SK-N-SH (cell line): Measurements from ENCODE around the gene BEX4. TPM values are rescaled to one million over a fixed set of nuclear protein-coding genes. Genes with fewer than 3 reads are reported as not detected.
"Not testable (repeated sequence)": the region's sequence is repeated elsewhere in the genome, so short reads cannot be mapped to it uniquely, and the experiment has no call there.

Experiments used
- CTCF ChIA-PET: fragments of 300-600, 350-600 bp; formaldehyde crosslinking; extraction: SDS; loops from one replicate; lab custom pipeline; 2021; lab: Yijun Ruan, JAX
- POLR2A ChIA-PET: fragments of 350-600 bp; sonication (Branson Sonifier 250); formaldehyde crosslinking; extraction: SDS; loops from one replicate; lab custom pipeline; 2020; ENCODE audit warnings: antibody characterized with exemption, inconsistent platforms; lab: Yijun Ruan, JAX
- DNase-seq: peaks from one replicate; pipeline ENCODE4 v3.0.0; 2012
- H2AFZ ChIP-seq: fragments of 200-600 bp; sonication (generic); 2 replicates; pipeline ENCODE4 v1.8.1; 2016; ENCODE audit warnings: antibody characterized with exemption, mild to moderate bottlenecking, low read depth
- H3F3A ChIP-seq: fragments of 200-600 bp; sonication (generic); replicated peaks from 2 replicates; pipeline ENCODE3; 2016; ENCODE audit warnings: antibody characterized with exemption, mild to moderate bottlenecking; ENCODE audit not compliant: insufficient read depth
- H3K27ac ChIP-seq, 2 experiments: fragments of 200-500 bp in 1 of 2; fragments of 200-600 bp in 1 of 2; sonication (Bioruptor generic) in 1 of 2; sonication (generic), shearing (Covaris generic) in 1 of 2; 2 replicates each; pipeline versions ENCODE4 v1.5.1 to v1.6.1; 2014 to 2016; ENCODE audit warnings: low read depth in 2 of 2, inconsistent platforms in 1 of 2, low read length in 1 of 2, mild to moderate bottlenecking in 1 of 2, mixed read lengths in 1 of 2
- H3K27me3 ChIP-seq: fragments of 200-600 bp; sonication (generic), shearing (Covaris generic); 2 replicates; pipeline ENCODE4 v1.6.1; 2016; ENCODE audit warnings: mixed run types; ENCODE audit not compliant: insufficient read depth
- H3K36me3 ChIP-seq, 2 experiments: fragments of 200-500 bp in 1 of 2; fragments of 200-600 bp in 1 of 2; sonication (Bioruptor generic) in 1 of 2; sonication (generic) in 1 of 2; replicated peaks in 1 of 2; 2 replicates each; pipeline versions ENCODE3 to v1.5.1; 2014 to 2016; ENCODE audit warnings: low read length in 1 of 2, mild to moderate bottlenecking in 1 of 2; ENCODE audit not compliant: insufficient read depth in 2 of 2, control insufficient read depth in 1 of 2
- H3K4me1 ChIP-seq, 2 experiments: fragments of 200-500 bp in 1 of 2; fragments of 200-600 bp in 1 of 2; sonication (Bioruptor generic) in 1 of 2; sonication (generic), shearing (Covaris generic) in 1 of 2; 2 replicates each; pipeline versions ENCODE4 v1.5.1 to v1.6.1; 2014 to 2016; ENCODE audit warnings: low read depth in 1 of 2, low read length in 1 of 2, mixed run types in 1 of 2; ENCODE audit not compliant: insufficient read depth in 2 of 2, control insufficient read depth in 1 of 2
- H3K4me2 ChIP-seq: fragments of 200-600 bp; sonication (generic), shearing (Covaris generic); 2 replicates; pipeline ENCODE4 v1.6.1; 2017; ENCODE audit warnings: mixed run types
- H3K4me3 ChIP-seq, 2 experiments: fragments of 200-500 bp in 1 of 2; fragments of 200-600 bp in 1 of 2; sonication (Bioruptor generic) in 1 of 2; sonication (generic), shearing (Covaris generic) in 1 of 2; 2 replicates each; pipeline versions ENCODE4 v1.5.1 to v1.8.1; 2014 to 2016; ENCODE audit warnings: low read depth in 2 of 2, inconsistent platforms in 1 of 2, low read length in 1 of 2, mild to moderate bottlenecking in 1 of 2, mixed read lengths in 1 of 2, moderate library complexity in 1 of 2
- H3K79me2 ChIP-seq: fragments of 200-600 bp; sonication (generic); 2 replicates; pipeline ENCODE4 v1.8.1; 2017; ENCODE audit warnings: mild to moderate bottlenecking; ENCODE audit not compliant: insufficient read depth
- H3K9ac ChIP-seq: fragments of 200-600 bp; sonication (generic); 2 replicates; pipeline ENCODE4 v1.6.1; 2017; ENCODE audit warnings: mixed run types
- H3K9me2 ChIP-seq: fragments of 200-600 bp; sonication (generic); 2 replicates; pipeline ENCODE4 v1.6.1; 2017; ENCODE audit warnings: mixed run types
- H3K9me3 ChIP-seq: fragments of 200-600 bp; sonication (generic); 2 replicates; pipeline ENCODE4 v1.6.1; 2017; ENCODE audit warnings: mixed run types, mild to moderate bottlenecking, moderate library complexity
- H4K20me1 ChIP-seq: fragments of 200-600 bp; sonication (generic); 2 replicates; pipeline ENCODE4 v1.6.1; 2017; ENCODE audit warnings: mild to moderate bottlenecking, mixed run types; ENCODE audit not compliant: insufficient read depth
- CHD2 ChIP-seq: fragments of 150-350 bp; IDR thresholded peaks from 2 replicates; pipeline ENCODE4 v1.6.1; 2018; ENCODE audit warnings: low read length; ENCODE audit not compliant: partially characterized antibody
- EZH2phosphoT487 ChIP-seq: fragments of 200-600 bp; sonication (generic); IDR thresholded peaks from 2 replicates; pipeline ENCODE4 v1.6.1; 2017; ENCODE audit warnings: low read depth, mixed run types, mild to moderate bottlenecking, antibody characterized with exemption, moderate library complexity, borderline replicate concordance
- FOSL2 ChIP-seq: IDR thresholded peaks from 2 replicates; pipeline ENCODE4 v1.4.0; 2012; ENCODE audit warnings: low read depth, mild to moderate bottlenecking, moderate library complexity, borderline replicate concordance
- FOXM1 ChIP-seq: IDR thresholded peaks from 2 replicates; pipeline ENCODE4 v1.4.0; 2012; ENCODE audit warnings: low read depth, mild to moderate bottlenecking
- GABPA ChIP-seq: IDR thresholded peaks from 2 replicates; pipeline ENCODE4 v1.4.0; 2012; ENCODE audit warnings: low read depth, mild to moderate bottlenecking
- GATA2 ChIP-seq: sonication (generic); formaldehyde crosslinking; IDR thresholded peaks from 2 replicates; pipeline ENCODE4 v1.5.0; 2020; ENCODE audit warnings: mild to moderate bottlenecking, missing genetic modification reagents
- JUND ChIP-seq: IDR thresholded peaks from 2 replicates; pipeline ENCODE4 v1.4.0; 2012
- MEF2A ChIP-seq: IDR thresholded peaks from 2 replicates; pipeline ENCODE4 v1.4.0; 2012; ENCODE audit warnings: low read depth, borderline replicate concordance
- NFIC ChIP-seq: IDR thresholded peaks from 2 replicates; pipeline ENCODE4 v1.4.0; 2012; ENCODE audit warnings: borderline replicate concordance
- NRF1 ChIP-seq: IDR thresholded peaks from 2 replicates; pipeline ENCODE4 v1.6.1; 2012; ENCODE audit warnings: low read depth, mild to moderate bottlenecking, low read length
- POLR2AphosphoS5 ChIP-seq: IDR thresholded peaks from 2 replicates; pipeline ENCODE4 v1.6.1; 2012; ENCODE audit warnings: low read depth, low read length
- RCOR1 ChIP-seq: fragments of 150-350 bp; IDR thresholded peaks from 2 replicates; pipeline ENCODE4 v1.6.1; 2017; ENCODE audit warnings: antibody characterized with exemption, low read length
- RXRA ChIP-seq: IDR thresholded peaks from 2 replicates; pipeline ENCODE4 v1.4.0; 2012; ENCODE audit warnings: low read depth, mild to moderate bottlenecking, borderline replicate concordance
- TCF12 ChIP-seq: IDR thresholded peaks from 2 replicates; pipeline ENCODE4 v1.4.0; 2012
- USF1 ChIP-seq: IDR thresholded peaks from 2 replicates; pipeline ENCODE4 v1.4.0; 2012; ENCODE audit warnings: low read depth, borderline replicate concordance
- USF2 ChIP-seq: fragments of 150-350 bp; IDR thresholded peaks from 2 replicates; pipeline ENCODE4 v1.6.1; 2017; ENCODE audit warnings: antibody characterized with exemption, low read length, low read depth, borderline replicate concordance
- YY1 ChIP-seq: IDR thresholded peaks from 2 replicates; pipeline ENCODE4 v1.4.0; 2012; ENCODE audit warnings: low read depth, mild to moderate bottlenecking
- ZBTB33 ChIP-seq: IDR thresholded peaks from 2 replicates; pipeline ENCODE4 v1.4.0; 2012; ENCODE audit warnings: low read depth, borderline replicate concordance
- WGBS: methylation state at CpG from one replicate; pipeline ENCODE4 v1.1.6; 2017; ENCODE audit warnings: low lambda C conversion rate; 5-methylcytosine and 5-hydroxymethylcytosine counted together
- polyA plus RNA-seq, 3 experiments: library from polyadenylated mRNA; depleted of rRNA; stranded (reverse); fragments of >200 nt; gene quantifications; 2 replicates each; pipeline ENCODE4 v1.2.3, GENCODE V29; 2012

BEX4 gene
- polyA plus RNA-seq, 1 of the 3 experiments (the other 2 are of a cell fraction), result 95.7 TPM

GRCh38 chrX:103197721-103198306 lies 17.1 kb upstream of the BEX4 start:
- CTCF ChIA-PET, result interaction anchor here (5.5 kb wide), 1 partner anchor 13 kb away, joined by 21 read pairs; no protein-coding TSS in a partner anchor
- no peak for TF ChIP-seq FOSL2
- TF ChIP-seq CHD2, result no peak
- TF ChIP-seq EZH2phosphoT487, result no peak
- no peak for TF ChIP-seq POLR2AphosphoS5
- no peak for TF ChIP-seq NFIC
- no peak for TF ChIP-seq RCOR1
- TF ChIP-seq JUND, result no peak
- no peak for TF ChIP-seq TCF12
- TF ChIP-seq USF2, result no peak
- TF ChIP-seq USF1, result no peak
- TF ChIP-seq FOXM1, result no peak
- no peak for TF ChIP-seq MEF2A
- no peak for TF ChIP-seq GABPA
- no peak for TF ChIP-seq RXRA
- TF ChIP-seq GATA2, result no peak
- TF ChIP-seq YY1, result no peak
- TF ChIP-seq ZBTB33, result no peak
- no peak for TF ChIP-seq NRF1
- TF ChIP-seq, all 33 proteins: peak for 0
- 40% methylated on average over 2 of the region's 2 CpGs for WGBS
- no peaks in the 10 kb centered on the region for H3K4me1 ChIP-seq
- H3K9ac ChIP-seq, result no peak overlapping the region
- no peaks in the 10 kb centered on the region for H3F3A ChIP-seq
- no peaks in the 10 kb centered on the region for H3K9me2 ChIP-seq
- no peaks in the 10 kb centered on the region for H4K20me1 ChIP-seq
- peak overlapping the region; percentile 54 for H2AFZ ChIP-seq
- no peaks in the 10 kb centered on the region for H3K27me3 ChIP-seq
- no peaks in the 10 kb centered on the region for H3K36me3 ChIP-seq
- H3K4me2 ChIP-seq, result no peak overlapping the region
- no peaks in the 10 kb centered on the region for H3K9me3 ChIP-seq
- H3K4me3 ChIP-seq, result no peak overlapping the region
- POLR2A ChIA-PET, result no interaction called here
- H3K27ac ChIP-seq, result no peak overlapping the region
- no peak for DNase-seq
- no peaks in the 10 kb centered on the region for H3K79me2 ChIP-seq

- H3K27me3 ChIP-seq, H3F3A ChIP-seq, H3K79me2 ChIP-seq, H3K27ac ChIP-seq, H3K4me2 ChIP-seq, H4K20me1 ChIP-seq, H3K36me3 ChIP-seq, H3K9me2 ChIP-seq, H3K4me1 ChIP-seq, DNase-seq, H3K9ac ChIP-seq, H3K4me3 ChIP-seq, H2AFZ ChIP-seq, POLR2A ChIA-PET, H3K9me3 ChIP-seq: not testable (repeated sequence)
- CTCF ChIA-PET, result interaction anchor here (5.5 kb wide), 1 partner anchor 13 kb away, joined by 21 read pairs; no protein-coding TSS in a partner anchor
- 44% methylated on average over 4 of the region's 4 CpGs for WGBS
Observed at GRCh38 chrX:103198668-103199067, 16.2 kb upstream of the BEX4 start.
